Measurements from ENCODE around the gene GTF2IRD1. TPM values are rescaled to one million over a fixed set of nuclear protein-coding genes. Genes with fewer than 3 reads are reported as not detected.

GTF2IRD1 gene
- total and polyA plus RNA-seq, 2 of the 13 experiments (the other 11 are each of a cell fraction or from before 2014, with no cell fraction given), result 16.5 to 26.7 TPM

DNA sequence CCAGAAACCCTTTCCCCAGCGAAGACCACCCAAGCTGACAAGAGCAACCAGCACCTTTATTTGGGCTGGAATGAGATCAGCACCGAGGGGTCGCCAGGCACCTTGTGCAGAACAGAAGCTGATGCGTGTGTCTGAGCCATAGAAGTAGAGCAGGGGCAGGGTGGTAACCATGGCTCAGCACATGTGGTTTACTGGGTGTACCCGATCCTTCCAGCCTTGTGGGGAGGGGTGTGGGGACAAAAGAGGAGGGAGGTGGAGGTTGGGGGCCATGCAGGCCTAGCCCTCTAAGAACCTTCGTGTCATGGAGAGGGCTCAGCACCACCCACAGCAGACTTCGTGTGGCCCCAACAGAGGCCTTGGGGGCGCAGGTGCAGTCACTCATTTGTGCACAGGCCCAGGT lies 119.8 kb downstream of the GTF2IRD1 start:
- ChIA-PET CTCF (ENCODE audit: low intra/inter-chr PET ratio, low total read pairs) (no interaction called here), POLR2A (no interaction called here)
- Histone ChIP-seq H3K36me3 (replicated peaks in 1 of 2; ENCODE audit: control insufficient read depth in 1 of 2, insufficient read depth in 2 of 2, low read length in 2 of 2) (no peaks in the 10 kb centered on the region; a peak in 1 of 5 replicates), H3K9me3 (ENCODE audit: low read length) (no peaks in the 10 kb centered on the region), H3K9ac (ENCODE audit: insufficient read depth, low read depth, low read length) (no peak overlapping the region), H4K20me1 (ENCODE audit: insufficient read depth, low read length) (no peaks in the 10 kb centered on the region), H3K27me3 (ENCODE audit: control insufficient read depth in 1 of 2, insufficient read depth in 2 of 2, low read length in 2 of 2) (no peaks in the 10 kb centered on the region), H3K4me3 (replicated peaks in 1 of 3; ENCODE audit: insufficient read depth in 1 of 3, low read depth in 2 of 3, low read length in 3 of 3) (no peak overlapping the region), H3K4me1 (ENCODE audit: insufficient read depth, low read length) (peaks cover 11% of the 10 kb centered on the region), H3K4me2 (ENCODE audit: low read depth, low read length) (no peak overlapping the region), H2AFZ (ENCODE audit: low read length) (no peak overlapping the region), H3K79me2 (ENCODE audit: insufficient read depth, low read length) (no peaks in the 10 kb centered on the region), H3K27ac (ENCODE audit: extremely low read length, insufficient read depth, low read length) (no peak overlapping the region)
- intact Hi-C loops (cut with micrococcal nuclease; ENCODE audit: unreplicated experiment) (no loop called here), in situ Hi-C loops (cut with HindIII; ENCODE audit: extremely low pct_ligation_motif_present, low pct_unique_long_range_greater_than_20kb) (loop anchor here (25.0 kb wide), 1 partner anchor 361 kb away; the partner anchor contains the start of gene LAT2)
- TF ChIP-seq ESRRA (CRISPR knock-in tag; IDR thresholded peaks at IDR 0.05; ENCODE audit: low read depth) (no peak), ASH2L (IDR thresholded peaks at IDR 0.05; ENCODE audit: insufficient read length, low read depth, low read length) (no peak), RXRB (CRISPR knock-in tag; IDR thresholded peaks at IDR 0.05; ENCODE audit: borderline replicate concordance) (no peak), KLF9 (CRISPR knock-in tag; IDR thresholded peaks at IDR 0.05; ENCODE audit: low read depth) (no peak), KLF16 (CRISPR knock-in tag; IDR thresholded peaks at IDR 0.05) (no peak), KAT8 (CRISPR knock-in tag; IDR thresholded peaks at IDR 0.05) (no peak), ZNF629 (CRISPR knock-in tag; conservative IDR thresholded peaks at IDR 0.05) (no peak), TBX3 (IDR thresholded peaks at IDR 0.05; ENCODE audit: borderline replicate concordance) (no peak), ZNF430 (CRISPR knock-in tag; IDR thresholded peaks at IDR 0.05) (no peak), PAWR (CRISPR knock-in tag; IDR thresholded peaks at IDR 0.05; ENCODE audit: borderline replicate concordance) (no peak), ZNF652 (CRISPR knock-in tag; IDR thresholded peaks at IDR 0.05; ENCODE audit: borderline replicate concordance, low read depth) (no peak), ZNF232 (CRISPR knock-in tag; IDR thresholded peaks at IDR 0.05; ENCODE audit: borderline replicate concordance) (no peak), PAF1 (CRISPR knock-in tag; IDR thresholded peaks at IDR 0.05) (no peak), ZNF260 (CRISPR knock-in tag; IDR thresholded peaks at IDR 0.05; ENCODE audit: borderline replicate concordance, low read depth) (no peak), ZNF850 (CRISPR knock-in tag; conservative IDR thresholded peaks at IDR 0.05) (no peak), TAF1 (CRISPR knock-in tag; IDR thresholded peaks at IDR 0.05) (no peak)
- TF ChIP-seq, protein P1, sequence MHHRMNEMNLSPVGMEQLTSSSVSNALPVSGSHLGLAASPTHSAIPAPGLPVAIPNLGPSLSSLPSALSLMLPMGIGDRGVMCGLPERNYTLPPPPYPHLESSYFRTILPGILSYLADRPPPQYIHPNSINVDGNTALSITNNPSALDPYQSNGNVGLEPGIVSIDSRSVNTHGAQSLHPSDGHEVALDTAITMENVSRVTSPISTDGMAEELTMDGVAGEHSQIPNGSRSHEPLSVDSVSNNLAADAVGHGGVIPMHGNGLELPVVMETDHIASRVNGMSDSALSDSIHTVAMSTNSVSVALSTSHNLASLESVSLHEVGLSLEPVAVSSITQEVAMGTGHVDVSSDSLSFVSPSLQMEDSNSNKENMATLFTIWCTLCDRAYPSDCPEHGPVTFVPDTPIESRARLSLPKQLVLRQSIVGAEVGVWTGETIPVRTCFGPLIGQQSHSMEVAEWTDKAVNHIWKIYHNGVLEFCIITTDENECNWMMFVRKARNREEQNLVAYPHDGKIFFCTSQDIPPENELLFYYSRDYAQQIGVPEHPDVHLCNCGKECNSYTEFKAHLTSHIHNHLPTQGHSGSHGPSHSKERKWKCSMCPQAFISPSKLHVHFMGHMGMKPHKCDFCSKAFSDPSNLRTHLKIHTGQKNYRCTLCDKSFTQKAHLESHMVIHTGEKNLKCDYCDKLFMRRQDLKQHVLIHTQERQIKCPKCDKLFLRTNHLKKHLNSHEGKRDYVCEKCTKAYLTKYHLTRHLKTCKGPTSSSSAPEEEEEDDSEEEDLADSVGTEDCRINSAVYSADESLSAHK (CRISPR knock-in tag; IDR thresholded peaks at IDR 0.05; ENCODE audit: borderline replicate concordance), result no peak
- TF ChIP-seq, protein P2, sequence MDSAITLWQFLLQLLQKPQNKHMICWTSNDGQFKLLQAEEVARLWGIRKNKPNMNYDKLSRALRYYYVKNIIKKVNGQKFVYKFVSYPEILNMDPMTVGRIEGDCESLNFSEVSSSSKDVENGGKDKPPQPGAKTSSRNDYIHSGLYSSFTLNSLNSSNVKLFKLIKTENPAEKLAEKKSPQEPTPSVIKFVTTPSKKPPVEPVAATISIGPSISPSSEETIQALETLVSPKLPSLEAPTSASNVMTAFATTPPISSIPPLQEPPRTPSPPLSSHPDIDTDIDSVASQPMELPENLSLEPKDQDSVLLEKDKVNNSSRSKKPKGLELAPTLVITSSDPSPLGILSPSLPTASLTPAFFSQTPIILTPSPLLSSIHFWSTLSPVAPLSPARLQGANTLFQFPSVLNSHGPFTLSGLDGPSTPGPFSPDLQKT (CRISPR knock-in tag; IDR thresholded peaks at IDR 0.05; ENCODE audit: borderline replicate concordance), result no peak
- TF ChIP-seq, protein P3, sequence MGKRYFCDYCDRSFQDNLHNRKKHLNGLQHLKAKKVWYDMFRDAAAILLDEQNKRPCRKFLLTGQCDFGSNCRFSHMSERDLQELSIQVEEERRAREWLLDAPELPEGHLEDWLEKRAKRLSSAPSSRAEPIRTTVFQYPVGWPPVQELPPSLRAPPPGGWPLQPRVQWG (CRISPR knock-in tag; IDR thresholded peaks at IDR 0.05; ENCODE audit: borderline replicate concordance, low read depth), result no peak
- ATAC-seq, result no peak
- no peak for FAIRE-seq
- DNase-seq (ENCODE audit: low spot score), result no peak
- no TSS peak for BruUV-seq (replicated peaks)
- 94% methylated on average over 8 of the region's 8 CpGs for WGBS (ENCODE audit: low lambda C conversion rate)
